DMS79 treated with DMSO at 0.1 percent for 48 hours (cell line): ENCODE data around the gene DUS3L.

Source experiments
- DNase-seq: peaks from one replicate; lab custom pipeline; 2025; lab: John Stamatoyannopoulos, UW

Gene DUS3L, protein sequence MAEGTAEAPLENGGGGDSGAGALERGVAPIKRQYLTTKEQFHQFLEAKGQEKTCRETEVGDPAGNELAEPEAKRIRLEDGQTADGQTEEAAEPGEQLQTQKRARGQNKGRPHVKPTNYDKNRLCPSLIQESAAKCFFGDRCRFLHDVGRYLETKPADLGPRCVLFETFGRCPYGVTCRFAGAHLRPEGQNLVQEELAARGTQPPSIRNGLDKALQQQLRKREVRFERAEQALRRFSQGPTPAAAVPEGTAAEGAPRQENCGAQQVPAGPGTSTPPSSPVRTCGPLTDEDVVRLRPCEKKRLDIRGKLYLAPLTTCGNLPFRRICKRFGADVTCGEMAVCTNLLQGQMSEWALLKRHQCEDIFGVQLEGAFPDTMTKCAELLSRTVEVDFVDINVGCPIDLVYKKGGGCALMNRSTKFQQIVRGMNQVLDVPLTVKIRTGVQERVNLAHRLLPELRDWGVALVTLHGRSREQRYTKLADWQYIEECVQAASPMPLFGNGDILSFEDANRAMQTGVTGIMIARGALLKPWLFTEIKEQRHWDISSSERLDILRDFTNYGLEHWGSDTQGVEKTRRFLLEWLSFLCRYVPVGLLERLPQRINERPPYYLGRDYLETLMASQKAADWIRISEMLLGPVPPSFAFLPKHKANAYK

DNA sequence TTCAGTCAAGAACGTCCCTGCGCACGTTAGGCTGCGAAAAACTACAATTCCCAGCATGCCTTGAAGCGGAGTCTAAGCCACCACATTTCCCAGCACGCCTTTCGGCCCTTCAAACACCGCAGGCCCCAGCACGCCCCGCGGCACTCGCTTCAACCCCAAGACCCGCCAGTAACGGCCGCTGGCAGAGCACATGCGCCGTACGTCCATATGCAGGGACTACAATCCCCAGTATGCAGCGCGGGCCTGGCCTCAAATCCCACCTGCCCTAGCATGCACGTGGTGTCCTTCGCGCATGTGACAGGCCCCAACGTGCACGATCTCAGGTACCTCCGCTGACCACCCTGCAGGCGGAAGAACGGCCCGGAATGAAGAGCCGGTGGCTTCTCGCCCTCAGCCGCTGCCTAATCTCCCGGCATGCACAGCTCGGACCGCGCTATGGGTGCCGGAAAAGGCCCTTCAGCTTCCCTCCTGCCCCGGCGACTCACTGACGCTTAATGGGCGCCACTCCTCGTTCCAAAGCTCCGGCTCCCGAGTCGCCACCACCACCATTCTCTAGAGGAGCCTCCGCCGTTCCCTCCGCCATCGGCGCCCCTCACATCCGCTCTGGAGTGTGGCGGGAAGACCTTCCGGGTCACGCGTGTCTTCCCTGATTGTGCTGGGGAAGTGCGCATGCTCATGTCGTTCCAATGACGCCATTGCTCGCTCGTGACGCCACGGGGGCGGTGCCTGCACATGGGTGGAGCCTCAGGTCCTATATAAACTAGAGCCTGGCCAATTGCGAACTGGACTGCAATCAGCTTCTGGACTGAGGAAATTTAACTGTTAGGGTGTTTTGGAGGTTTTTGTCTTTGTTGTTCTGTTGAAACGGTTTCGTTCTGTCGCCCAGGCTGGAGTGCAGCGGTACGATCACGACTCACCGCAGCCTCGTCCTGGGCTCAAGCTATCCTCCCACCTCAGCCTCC is at the start of gene DUS3L:
Gene DUS3L (minus strand): TSS at position 605 of the 962 bp plus-strand sequence. CDS start 22 bp downstream, at position 583.
- peak; percentile 94 for DNase-seq

DNA sequence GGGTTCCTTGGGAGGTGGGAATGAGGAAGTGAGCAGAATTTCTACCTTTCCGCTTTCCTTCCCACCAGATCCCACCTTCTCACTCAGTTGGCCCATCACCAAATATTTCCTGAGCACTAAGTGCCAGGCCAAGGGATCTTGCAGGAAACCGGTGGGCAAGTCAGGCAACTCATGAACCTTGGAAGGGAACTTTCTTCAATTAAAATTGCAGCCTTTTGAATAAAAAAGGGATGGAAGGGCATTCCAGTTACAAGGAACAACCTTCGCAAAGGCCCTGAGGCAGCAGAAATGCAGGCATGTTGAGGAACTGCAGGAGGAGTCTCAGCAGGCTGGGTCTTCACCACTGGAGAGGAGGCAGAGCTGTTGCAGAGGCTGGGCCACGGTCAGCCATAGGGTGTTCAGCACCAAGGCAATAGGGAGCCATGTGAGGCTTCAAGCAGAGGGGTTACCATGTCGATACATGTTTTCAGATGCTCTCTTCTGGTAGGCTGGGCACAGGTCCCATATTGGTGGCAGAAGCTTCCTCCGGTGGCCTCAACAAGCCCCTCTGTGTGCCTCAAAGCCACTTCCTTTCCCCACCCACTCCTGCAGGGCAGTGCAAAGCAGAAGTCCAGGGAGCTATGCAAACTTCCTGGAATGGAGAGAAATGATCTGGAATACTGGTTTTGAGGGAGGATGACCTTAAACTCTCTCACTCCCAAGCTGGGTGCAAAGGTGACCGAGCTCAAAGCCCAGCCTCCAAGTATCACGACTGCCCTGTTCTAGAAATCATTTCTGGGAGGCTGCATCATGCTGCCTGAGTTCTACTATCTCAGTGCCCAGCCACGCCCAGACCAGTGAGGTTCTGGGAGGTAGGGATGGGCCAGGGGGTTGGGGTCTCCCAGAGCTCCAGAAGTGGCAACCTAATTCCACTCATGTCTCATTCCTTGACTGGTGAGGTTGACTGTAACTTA is 48.4 kb upstream of the DUS3L start, which contains the start of gene FUT6:
Gene FUT6 (minus strand): TSS at position 638 of the 953 bp plus-strand sequence. CDS start 7,135 bp downstream, outside the sequence.
- no peak for DNase-seq

- no peak for DNase-seq
Measured at GRCh38 chr19:5838353-5839064, 47.5 kb upstream of the DUS3L start.

GRCh38 chr19:5837761-5838352 is 46.9 kb upstream of the DUS3L start:
- DNase-seq, result no peak

DNA sequence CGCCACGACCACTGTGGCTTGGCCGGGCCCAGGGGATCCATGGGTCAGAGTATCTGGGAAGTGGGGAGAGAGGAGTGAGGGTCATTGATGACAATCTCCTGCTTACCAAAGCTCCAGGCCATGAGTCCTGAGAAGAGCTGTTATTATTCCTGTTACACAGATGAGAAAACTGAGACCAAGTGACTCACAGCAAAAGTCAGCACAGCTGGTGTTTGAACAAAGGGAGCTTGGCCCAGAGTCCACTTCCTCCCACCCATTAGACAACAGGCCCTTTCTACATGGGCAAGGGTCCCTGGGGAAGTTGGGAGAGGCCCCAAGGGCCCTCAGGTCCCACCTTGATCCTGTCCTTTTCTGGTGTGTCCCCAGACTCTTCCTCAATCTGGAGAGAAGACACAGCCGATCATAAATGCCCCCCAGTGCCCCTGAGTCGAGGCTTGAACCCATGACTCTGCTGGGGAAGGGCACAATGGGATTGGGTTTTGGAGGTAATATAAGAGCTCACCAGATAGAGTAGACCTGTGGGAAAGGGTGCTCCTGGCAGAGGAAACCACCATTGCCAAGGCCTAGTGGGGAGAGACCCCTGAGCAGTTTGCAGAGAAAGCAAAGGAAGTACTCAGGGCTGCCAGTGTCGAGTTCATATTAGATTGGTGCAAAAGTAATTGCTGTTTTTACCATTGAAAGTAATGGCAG is 41.7 kb upstream of the DUS3L start:
- DNase-seq, result no peak

DNA sequence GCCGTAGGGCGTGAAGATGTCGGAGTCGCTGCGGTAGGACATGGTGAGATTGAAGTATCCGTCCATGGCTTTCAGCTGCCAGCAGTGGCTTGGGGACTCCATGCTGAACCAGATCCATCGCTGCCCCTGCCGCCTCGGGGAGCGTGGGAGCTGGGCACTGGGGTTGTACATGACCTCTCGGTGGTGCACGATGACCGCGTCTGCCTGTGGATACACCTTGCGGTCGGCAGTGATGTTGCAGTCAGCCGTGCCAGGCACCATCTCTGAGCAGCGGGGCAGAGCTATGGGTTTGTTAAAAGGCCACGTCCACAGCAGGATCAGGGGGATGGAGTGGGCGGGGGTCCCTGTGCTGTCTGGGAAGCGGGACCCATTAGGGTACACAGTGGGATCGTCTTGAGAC is 41.1 kb upstream of the DUS3L start:
- no peak for DNase-seq

DNA sequence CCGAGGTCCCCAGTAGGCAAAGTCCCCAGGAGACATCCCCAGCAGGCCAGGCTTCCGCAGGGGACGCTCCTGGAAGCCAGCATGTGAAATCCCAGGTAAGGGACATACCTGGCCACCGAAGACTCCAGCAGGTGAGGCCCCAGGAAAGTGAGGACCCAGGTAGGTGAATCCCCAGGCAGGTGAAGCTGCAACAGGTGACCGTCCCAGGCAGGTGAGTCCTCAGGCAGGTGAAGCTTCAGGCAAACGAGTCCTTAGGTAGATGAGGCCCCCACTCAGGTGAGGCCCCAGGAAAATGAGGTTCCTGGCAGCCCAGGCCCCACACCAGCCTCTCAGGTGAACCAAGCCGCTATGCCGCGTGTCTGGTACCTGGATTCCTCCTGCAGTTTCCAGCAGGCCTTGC is 40.2 kb upstream of the DUS3L start:
- no peak for DNase-seq

GRCh38 chr19:5829567-5830310 is 38.8 kb upstream of the DUS3L start:
- DNase-seq, result no peak

- DNase-seq, result peak; percentile 64
Measured at GRCh38 chr19:5828661-5829566, 38.0 kb upstream of the DUS3L start.

DNA sequence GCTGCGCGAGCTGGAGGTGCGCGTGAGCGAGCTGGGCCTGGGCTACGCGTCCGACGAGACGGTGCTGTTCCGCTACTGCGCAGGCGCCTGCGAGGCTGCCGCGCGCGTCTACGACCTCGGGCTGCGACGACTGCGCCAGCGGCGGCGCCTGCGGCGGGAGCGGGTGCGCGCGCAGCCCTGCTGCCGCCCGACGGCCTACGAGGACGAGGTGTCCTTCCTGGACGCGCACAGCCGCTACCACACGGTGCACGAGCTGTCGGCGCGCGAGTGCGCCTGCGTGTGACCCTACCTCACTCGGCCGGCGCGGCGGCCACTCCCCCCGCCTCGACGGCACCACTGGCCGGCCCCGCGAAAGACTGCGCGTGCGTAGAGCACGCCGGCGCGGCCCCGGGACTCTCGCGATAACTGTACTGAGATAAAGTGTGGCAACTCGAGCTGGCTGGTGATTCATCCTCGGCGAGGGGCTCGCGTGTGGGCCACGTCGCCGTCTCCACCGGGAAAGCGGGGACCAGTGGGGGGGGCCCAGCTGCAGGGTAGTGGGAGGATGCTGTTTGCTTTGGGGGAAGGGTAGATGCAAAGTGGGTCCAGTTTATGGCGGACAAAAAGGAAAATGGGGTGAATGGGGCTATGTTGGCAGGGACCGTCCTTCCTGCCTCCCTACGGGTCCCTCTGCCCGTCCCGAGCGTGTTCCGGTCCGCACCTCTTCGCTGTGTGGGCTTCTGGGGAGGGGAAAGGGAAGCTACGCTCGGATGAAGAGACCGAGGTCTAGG is 37.1 kb upstream of the DUS3L start:
- DNase-seq, result peak; percentile 93

DNA sequence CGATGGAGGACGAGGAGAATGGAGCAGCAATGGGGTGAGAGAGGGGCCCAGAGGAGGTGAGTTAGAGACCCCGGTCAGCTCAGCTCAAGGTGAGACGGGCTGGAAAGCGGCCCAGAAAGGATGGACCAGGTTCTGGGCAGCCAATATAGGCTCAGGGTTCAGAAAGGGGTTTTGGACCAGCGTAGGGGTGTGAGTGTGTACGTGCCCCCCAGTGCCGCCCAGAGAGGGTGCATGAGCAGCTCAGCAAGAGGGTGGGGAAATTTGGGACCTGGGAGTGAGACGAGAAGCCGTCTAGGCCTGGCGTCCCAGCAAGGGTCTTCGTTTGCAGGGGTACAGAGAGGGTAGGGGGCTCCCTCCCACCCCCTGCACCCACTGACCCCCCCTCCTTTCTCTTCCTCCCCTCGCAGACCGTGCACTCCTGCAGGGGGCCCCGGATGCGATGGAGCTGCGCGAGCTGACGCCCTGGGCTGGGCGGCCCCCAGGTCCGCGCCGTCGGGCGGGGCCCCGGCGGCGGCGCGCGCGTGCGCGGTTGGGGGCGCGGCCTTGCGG is 36.5 kb upstream of the DUS3L start:
- no peak for DNase-seq

DNA sequence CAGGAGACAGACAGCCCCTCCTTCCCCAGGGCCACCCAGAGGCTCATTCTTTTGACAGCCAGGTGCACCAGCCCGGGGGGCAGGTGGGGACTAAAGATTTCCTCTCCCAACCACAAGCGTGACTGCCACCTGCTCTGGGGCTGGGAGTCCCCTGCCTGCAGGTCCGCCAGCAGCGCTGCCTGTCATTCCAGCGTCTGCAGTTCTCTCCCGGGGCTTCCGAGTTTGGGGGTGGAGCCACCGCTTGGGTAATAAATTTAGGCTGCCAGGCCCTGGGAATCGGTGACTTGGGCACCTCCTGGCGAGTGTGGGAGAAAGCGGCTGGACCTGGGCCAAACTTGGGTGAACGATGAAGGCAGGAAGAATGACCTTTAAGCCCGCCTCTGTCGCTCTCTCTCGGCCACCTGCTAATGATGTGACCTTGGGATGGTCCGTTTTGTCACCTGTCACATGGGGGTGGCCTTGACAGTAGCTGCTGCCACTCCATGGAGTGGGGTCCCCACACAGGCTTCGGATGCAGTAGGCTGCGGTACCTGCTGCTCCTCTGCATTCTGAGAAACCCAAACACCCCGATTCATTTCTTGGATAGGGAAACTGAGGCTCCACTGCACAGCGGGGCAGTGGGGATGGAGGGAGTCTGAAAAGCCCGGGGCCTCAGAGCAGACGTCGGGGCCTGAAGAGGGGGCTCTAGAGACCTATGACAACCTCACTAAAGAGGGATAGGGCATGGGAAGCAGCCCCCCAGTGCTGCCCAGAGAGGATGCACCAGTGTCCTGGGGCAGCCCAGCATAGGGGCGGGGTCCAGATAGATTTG is 35.8 kb upstream of the DUS3L start:
- DNase-seq, result peak; percentile 82

- DNase-seq, result no peak
Measured at GRCh38 chr19:5825178-5825577, 34.2 kb upstream of the DUS3L start.

DNA sequence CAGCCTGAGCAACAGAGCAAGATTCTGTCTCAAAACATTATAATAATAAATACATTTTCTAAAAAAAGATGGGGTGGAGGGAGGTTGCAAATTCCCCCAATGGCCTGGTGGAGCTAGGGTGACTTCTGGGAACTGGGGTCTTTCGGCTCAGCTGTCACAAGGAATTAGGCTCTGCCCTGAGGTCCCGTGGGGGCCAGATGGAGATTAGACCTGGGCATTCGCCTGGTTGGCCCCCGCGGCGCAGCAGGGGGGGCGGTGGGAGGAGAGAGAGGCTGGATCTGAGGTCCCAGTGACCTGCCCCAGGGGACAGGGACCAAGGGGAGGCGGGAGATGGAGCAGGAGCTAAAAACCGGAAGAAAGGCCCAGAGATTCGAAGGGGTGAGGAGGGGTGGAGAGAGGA is 33.8 kb upstream of the DUS3L start:
- DNase-seq, result no peak

DNA sequence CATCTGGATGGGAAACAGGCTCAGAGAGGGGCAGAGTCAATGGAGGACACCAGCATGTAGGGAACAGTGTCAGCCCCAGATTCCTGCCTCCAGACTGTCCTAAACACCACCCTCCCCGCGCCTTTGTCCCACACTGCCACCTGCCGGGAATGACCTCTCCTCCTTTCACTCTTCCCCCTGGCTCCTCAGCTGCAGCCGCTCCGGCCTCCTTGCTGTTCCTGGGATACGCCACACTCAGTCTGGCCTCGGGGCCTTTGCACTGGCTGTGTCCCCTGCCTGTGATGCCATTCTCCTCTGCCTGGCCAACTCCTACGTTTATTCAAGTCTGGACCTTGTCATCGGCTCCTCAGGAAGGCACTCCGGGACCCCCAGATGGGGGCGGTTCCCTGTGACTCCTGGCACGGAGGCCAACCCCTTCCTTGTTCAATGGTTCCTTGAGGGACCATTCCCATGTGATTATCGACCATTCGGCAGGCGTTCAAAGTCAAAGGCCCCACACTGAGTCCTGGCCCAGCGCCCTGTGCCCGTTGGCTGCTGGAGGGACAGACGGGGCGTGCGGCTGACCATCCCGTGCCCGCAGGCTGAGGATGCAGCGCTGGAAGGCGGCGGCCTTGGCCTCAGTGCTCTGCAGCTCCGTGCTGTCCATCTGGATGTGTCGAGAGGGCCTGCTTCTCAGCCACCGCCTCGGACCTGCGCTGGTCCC is 32.8 kb upstream of the DUS3L start:
- no peak for DNase-seq
